GM19351 (cell line): ENCODE results near the gene SERF2.
"Not testable (repeated sequence)": the region's sequence is repeated elsewhere in the genome, so short reads cannot be mapped to it uniquely, and the experiment has no call there.

ENCODE experiments used
- ATAC-seq: cut with Tn5 transposase; IDR thresholded peaks from one replicate; pipeline ENCODE4 v1.9.1; 2021; ENCODE audit warnings: mild to moderate bottlenecking, moderate library complexity; ENCODE audit not compliant: unreplicated experiment

The SERF2 gene

DNA sequence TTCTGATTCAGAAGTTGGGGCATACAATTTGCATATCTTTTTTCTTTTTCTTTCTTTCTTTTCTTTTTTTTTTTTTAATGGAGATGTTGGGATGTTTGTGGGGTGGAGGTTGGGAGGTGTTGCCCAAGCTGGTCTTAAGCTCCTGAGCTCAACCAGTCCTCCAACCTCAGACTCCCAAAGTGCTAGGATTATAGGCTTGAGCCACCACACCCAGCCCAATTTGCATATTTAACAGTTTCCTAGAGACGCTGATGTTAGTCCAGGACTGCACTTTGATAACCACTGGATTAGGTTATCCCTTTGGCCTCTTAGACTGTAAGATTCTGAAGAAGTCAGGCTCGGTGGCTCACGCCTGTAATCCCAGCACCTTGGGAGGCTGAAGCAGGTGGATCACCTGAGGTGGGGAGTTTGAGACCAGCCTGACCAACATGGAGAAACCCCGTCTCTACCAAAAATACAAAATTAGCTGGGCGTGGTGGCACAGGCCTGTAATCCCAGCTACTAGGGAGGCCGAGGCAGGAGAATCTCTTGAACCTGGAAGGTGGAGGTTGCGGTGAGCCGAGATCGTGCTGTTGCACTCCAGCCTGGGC, 37.9 kb downstream of the SERF2 start:
- not testable (repeated sequence) for ATAC-seq

- ATAC-seq = not testable (repeated sequence)
Observed at GRCh38 chr15:43830691-43831275, 38.7 kb downstream of the SERF2 start.

DNA sequence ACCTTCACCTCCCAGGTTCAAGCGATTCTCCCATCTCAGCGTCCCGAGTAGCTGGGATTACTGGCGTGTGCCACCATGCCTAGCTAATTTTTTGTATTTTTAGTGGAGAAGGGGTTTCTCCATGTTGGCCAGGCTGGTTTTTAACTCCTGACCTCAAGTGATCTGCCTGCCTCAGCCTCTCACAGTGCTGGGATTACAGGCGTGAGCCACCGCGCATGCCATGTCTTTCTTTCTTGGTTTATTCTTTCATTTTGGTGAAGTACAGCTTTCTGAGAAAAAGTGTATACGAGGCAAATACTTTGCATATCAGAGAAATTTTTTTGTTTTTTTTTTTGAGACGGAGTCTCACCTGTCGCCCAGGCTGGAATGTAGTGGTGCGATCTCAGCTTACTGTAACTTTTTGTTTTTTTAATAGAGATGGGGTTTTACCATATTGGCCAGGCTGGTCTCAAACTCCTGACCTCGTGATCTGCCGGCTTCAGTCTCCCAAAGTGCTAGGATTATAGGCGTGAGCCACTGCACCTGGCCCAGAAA, 39.5 kb downstream of the SERF2 start:
- not testable (repeated sequence) for ATAC-seq

- not testable (repeated sequence) for ATAC-seq
Observed at GRCh38 chr15:43832485-43832884, 40.4 kb downstream of the SERF2 start.

DNA sequence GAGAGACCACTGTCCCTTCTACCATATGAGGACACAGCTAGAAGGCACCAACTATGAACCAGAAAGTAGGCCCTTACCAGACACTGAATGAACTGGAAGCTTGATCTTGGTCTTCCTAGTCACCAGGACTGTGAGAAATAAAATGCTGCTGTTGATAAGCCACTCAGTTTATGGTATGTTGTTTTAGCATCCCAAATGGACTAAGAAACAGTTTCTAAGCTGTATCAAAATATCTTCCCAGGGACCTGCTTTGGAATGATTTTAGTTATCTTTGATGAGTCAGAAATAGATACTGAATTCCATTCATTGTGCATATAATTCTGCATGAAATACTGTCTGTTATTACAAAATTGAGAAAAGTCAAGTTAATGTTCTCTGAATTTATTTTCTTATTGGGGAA, 53.3 kb downstream of the SERF2 start:
- ATAC-seq = no peak
